H1 (cell line): Measurements from ENCODE around the gene RAB11FIP3. TPM values are rescaled to one million over a fixed set of nuclear protein-coding genes. Genes with fewer than 3 reads are reported as not detected.

Experiments used
- CHD1 ChIP-seq: IDR thresholded peaks from 2 replicates; pipeline ENCODE4 v1.6.1; 2012; ENCODE audit warnings: low read depth, low read length, improper control_type of control experiment
- MAFK ChIP-seq: IDR thresholded peaks from 2 replicates; pipeline ENCODE4 v1.6.1; 2012; ENCODE audit warnings: low read depth, mild to moderate bottlenecking, improper control_type of control experiment, low read length
- MAX ChIP-seq: IDR thresholded peaks from 2 replicates; pipeline ENCODE4 v1.6.1; 2012; ENCODE audit warnings: inconsistent platforms
- NANOG ChIP-seq: IDR thresholded peaks from 2 replicates; pipeline ENCODE4 v1.6.1; 2011; ENCODE audit warnings: low read length, low read depth, mild to moderate bottlenecking, inconsistent platforms; ENCODE audit not compliant: insufficient read depth, poor library complexity, severe bottlenecking
- NRF1 ChIP-seq: IDR thresholded peaks from 2 replicates; pipeline ENCODE4 v1.6.1; 2011; ENCODE audit warnings: mild to moderate bottlenecking, low read depth, low read length, improper control_type of control experiment
- PHF8 ChIP-seq: fragments of 200-600 bp; sonication (generic); conservative IDR thresholded peaks from 2 replicates; pipeline ENCODE4 v1.7.1; 2012; ENCODE audit warnings: low read depth, mild to moderate bottlenecking, inconsistent platforms, low read length, moderate library complexity
- POLR2AphosphoS5 ChIP-seq: IDR thresholded peaks from 2 replicates; pipeline ENCODE4 v1.6.1; 2011; ENCODE audit warnings: low read depth, low read length
- RFX5 ChIP-seq: IDR thresholded peaks from 2 replicates; pipeline ENCODE4 v1.6.1; 2011; ENCODE audit warnings: low read depth, low read length, improper control_type of control experiment, borderline replicate concordance
- RNF2 ChIP-seq: fragments of 200-900, 300-1000 bp; sonication (generic); IDR thresholded peaks from 2 replicates; pipeline ENCODE4 v1.7.1; 2016; ENCODE audit warnings: borderline replicate concordance, low read depth, mild to moderate bottlenecking, antibody characterized with exemption, low read length; ENCODE audit not compliant: poor library complexity, severe bottlenecking; ENCODE audit errors: missing control alignments
- SUZ12 ChIP-seq: fragments of 200-600 bp; sonication (generic); IDR thresholded peaks from 2 replicates; pipeline ENCODE4 v1.6.1; 2012; ENCODE audit warnings: mild to moderate bottlenecking, inconsistent platforms, low read length, moderate library complexity, mixed read lengths
- USF2 ChIP-seq: IDR thresholded peaks from 2 replicates; pipeline ENCODE4 v1.6.1; 2011; ENCODE audit warnings: low read length, improper control_type of control experiment
- ZNF274 ChIP-seq: IDR thresholded peaks from 2 replicates; pipeline ENCODE4 v1.7.0; 2012; ENCODE audit warnings: low read length, borderline replicate concordance; ENCODE audit errors: extremely low read depth
- polyA plus RNA-seq, 7 experiments: library from polyadenylated mRNA; depleted of rRNA in 3 of 7; stranded (reverse) in 5 of 7; unstranded in 2 of 7; fragments of >200 nt in 5 of 7; fragments of 200-250 nt in 2 of 7; gene quantifications; 1 replicate in 5 of 7; 2 replicates in 1 of 7; 4 replicates in 1 of 7; pipeline versions ENCODE4 v1.2.1 to v1.2.3, GENCODE V29; 2011 to 2013; ENCODE audit warnings: missing spikeins in 2 of 7, mixed read lengths in 2 of 7
- total RNA-seq: library from RNA; stranded (reverse); fragmentation: NEBNext Ultra II Directional; extraction: Animal tissue kit (Norgen Biotek cat#: 25700); gene quantifications from 2 replicates; pipeline ENCODE4 v1.2.1, GENCODE V29; 2021

RAB11FIP3 gene
- total and polyA plus RNA-seq, 2 of the 8 experiments (the other 6 are each of a cell fraction or from before 2014, with no cell fraction given), result 9.3 to 35.2 TPM

GRCh38 chr16:397135-397661 is 28.3 kb upstream of the RAB11FIP3 start, which contains the start of gene NME4 (continued):
- no peak for TF ChIP-seq RNF2
- TF ChIP-seq NANOG, result no peak
- TF ChIP-seq ZNF274, result no peak
- no peak for TF ChIP-seq USF2
- no peak for TF ChIP-seq CHD1
- peak; percentile 56 for TF ChIP-seq POLR2AphosphoS5
- TF ChIP-seq SUZ12, result no peak
- TF ChIP-seq NRF1, result no peak
- no peak for TF ChIP-seq MAFK
- TF ChIP-seq PHF8, result peak; percentile 77
- TF ChIP-seq MAX, result peak; percentile 74
- no peak for TF ChIP-seq RFX5
